PC-9 (cell line): Measurements from ENCODE around the gene RSF1. TPM values are rescaled to one million over a fixed set of nuclear protein-coding genes. Genes with fewer than 3 reads are reported as not detected.

Experiments used
- Bru-seq: library from RNA; stranded (reverse); fragments of 400-500 nt; gene quantifications from one replicate; lab custom pipeline; 2021; lab: Mats Ljungman, UMichigan
- BruChase-seq, 2 experiments: library from RNA; stranded (reverse); fragments of 400-500 nt; gene quantifications; one replicate each; lab custom pipeline; 2021; lab: Mats Ljungman, UMichigan
- BruUV-seq: library from RNA; stranded (reverse); fragments of 400-500 nt; replicated peaks from 2 replicates; lab custom pipeline; 2021; lab: Mats Ljungman, UMichigan
- CTCF ChIA-PET: fragments of 300-600 bp; sonication (Branson Sonifier 250); formaldehyde crosslinking; loops from one replicate; lab custom pipeline; 2022; ENCODE audit warnings: antibody characterized with exemption; lab: Charles Lee
- POLR2A ChIA-PET: fragments of 300-600 bp; sonication (Branson Sonifier 250); formaldehyde crosslinking; loops from one replicate; lab custom pipeline; 2022; ENCODE audit warnings: antibody characterized with exemption; ENCODE audit not compliant: unreplicated experiment; lab: Charles Lee
- DNase-seq, 2 experiments: peaks; one replicate each; pipeline versions ENCODE4 v3.0.0 to v3.0.0-alpha.2; 2015 to 2022; ENCODE audit warnings: mixed read lengths in 1 of 2
- H2AFZ ChIP-seq: fragments of 200-600 bp; sonication (generic); 2 replicates; pipeline ENCODE4 v1.8.1; 2017; ENCODE audit warnings: antibody characterized with exemption
- H3F3A ChIP-seq: fragments of 200-600 bp; sonication (generic); 2 replicates; pipeline ENCODE4 v1.8.1; 2017; ENCODE audit warnings: antibody characterized with exemption, mild to moderate bottlenecking, low read depth; ENCODE audit not compliant: insufficient read depth
- H3K27ac ChIP-seq: fragments of 200-600 bp; sonication (generic); 2 replicates; pipeline ENCODE4 v1.6.1; 2016; ENCODE audit warnings: mixed run types
- H3K27me3 ChIP-seq: fragments of 200-600 bp; sonication (generic); 2 replicates; pipeline ENCODE4 v1.6.1; 2016; ENCODE audit warnings: low read depth, mixed run types; ENCODE audit not compliant: insufficient read depth
- H3K36me3 ChIP-seq: fragments of 200-600 bp; sonication (generic); 2 replicates; pipeline ENCODE4 v1.6.1; 2016; ENCODE audit warnings: low read depth, mixed run types
- H3K4me1 ChIP-seq: fragments of 200-600 bp; sonication (generic); replicated peaks from 2 replicates; pipeline ENCODE4 v1.6.1; 2016; ENCODE audit warnings: mixed run types; ENCODE audit not compliant: insufficient read depth
- H3K4me2 ChIP-seq: fragments of 200-600 bp; sonication (generic); 2 replicates; pipeline ENCODE4 v1.6.1; 2017; ENCODE audit warnings: mixed run types
- H3K4me3 ChIP-seq: fragments of 200-600 bp; sonication (generic); 2 replicates; pipeline ENCODE4 v1.6.1; 2016; ENCODE audit warnings: mixed run types
- H3K79me2 ChIP-seq: fragments of 200-600 bp; sonication (generic); 2 replicates; pipeline ENCODE4 v1.6.1; 2017; ENCODE audit warnings: low read depth, mixed run types
- H3K9me2 ChIP-seq: fragments of 200-600 bp; sonication (generic); 2 replicates; pipeline ENCODE4 v1.8.1; 2017; ENCODE audit warnings: mild to moderate bottlenecking; ENCODE audit not compliant: insufficient read depth
- H3K9me3 ChIP-seq: fragments of 200-600 bp; sonication (generic); 2 replicates; pipeline ENCODE4 v1.8.1; 2016; ENCODE audit warnings: low read depth; ENCODE audit not compliant: insufficient read depth
- H4K20me1 ChIP-seq: fragments of 200-600 bp; sonication (generic); 2 replicates; pipeline ENCODE4 v1.8.1; 2017; ENCODE audit not compliant: insufficient read depth
- CTCF ChIP-seq: fragments of 200-600 bp; sonication (generic); conservative IDR thresholded peaks from 2 replicates; pipeline ENCODE4 v1.6.1; 2017; ENCODE audit warnings: mixed run types, antibody characterized with exemption, mild to moderate bottlenecking, moderate library complexity
- EZH2 ChIP-seq: fragments of 200-600 bp; sonication (generic); IDR thresholded peaks from 2 replicates; pipeline ENCODE4 v1.8.0; 2017; ENCODE audit warnings: antibody characterized with exemption, low read depth
- intact Hi-C: fragments of 100-400 bp; cut with micrococcal nuclease; formaldehyde crosslinking; loops from one replicate; pipeline ENCODE4 v1.10.0; 2022; ENCODE audit not compliant: unreplicated experiment
- long read RNA-seq: library from polyadenylated mRNA; stranded (forward); transcript quantifications from one replicate; pipeline ENCODE4 v2.0.0, GENCODE V29; 2022
- total RNA-seq: library from RNA; stranded (reverse); gene quantifications from 2 replicates; pipeline ENCODE4 v1.2.3, GENCODE V29; 2021

RSF1 gene
- 110 and 124 TPM in 2 replicates for total RNA-seq
- percentile 96 among the genes with signal in this experiment for Bru-seq, nascent RNA
- BruChase-seq, experiment 1, labeled RNA remaining after a 2-hour chase: percentile 90 among the genes with signal in this experiment
- percentile 86 among the genes with signal in this experiment for BruChase-seq, experiment 2, labeled RNA remaining after a 6-hour chase
- long read RNA-seq, full-length matches to known transcripts: 25 of 42 reads
- long read RNA-seq, partial matches to known transcripts: 2 of 42 reads
- long read RNA-seq, other reads (novel, unspliced or antisense): 15 of 42 reads

GRCh38 chr11:77820565-77821348, at the start of gene RSF1, which contains the start of gene AAMDC:
RSF1 (minus strand) TSS chr11:77820722; CDS start chr11:77820714, 8 bp downstream.
AAMDC (plus strand) TSS chr11:77821144; CDS start chr11:77842497, 21,353 bp downstream.
- no TSS peak for BruUV-seq
- Histone ChIP-seq H2AFZ (peak within 1 kb of the TSS; percentile 97), H3K27ac (peak within 1 kb of the TSS; percentile 55), H3K9me3 (0 out of 2 replicates have a peak, but pooled peaks cover 2% of the 10 kb centered on the region), H3K9me2 (no peaks in the 10 kb centered on the region), H4K20me1 (peaks cover 35% of the 10 kb centered on the region), H3K4me2 (peak within 1 kb of the TSS; percentile 99), H3K4me1 (peaks cover 38% of the 10 kb centered on the region), H3K4me3 (peak within 1 kb of the TSS; percentile 89), H3K36me3 (peaks cover 24% of the 10 kb centered on the region), H3K79me2 (peaks cover 46% of the 10 kb centered on the region), H3F3A (peaks cover 14% of the 10 kb centered on the region), H3K27me3 (no peaks in the 10 kb centered on the region)
- ChIA-PET CTCF (interaction anchor here (1.0 to 1.5 kb wide), 2 partner anchors 174 kb away, joined by 3 to 5 read pairs; partner anchors contain the start of gene INTS4), POLR2A (no interaction called here)
- intact Hi-C loops: loop anchor here (1.0 to 5.0 kb wide), 5 partner anchors 174 to 742 kb away; partner anchors contain the start of genes CLNS1A, INTS4, KCTD21 and USP35
- peak; percentile 97 to 99 for DNase-seq
- TF ChIP-seq CTCF: peak; percentile 85
- no peak for TF ChIP-seq EZH2

GRCh38 chr11:77868744-77869143, 48.2 kb upstream of the RSF1 start:
- no peak overlapping the region for H3K27ac ChIP-seq
- ChIA-PET CTCF (no interaction called here), POLR2A (no interaction called here)
- intact Hi-C loops: no loop called here
- H3K79me2 ChIP-seq: no peaks in the 10 kb centered on the region
- TF ChIP-seq CTCF (no peak), EZH2 (no peak)
- no peaks in the 10 kb centered on the region for H3K4me1 ChIP-seq
- no peak overlapping the region for H3K4me2 ChIP-seq
- no peak overlapping the region for H3K4me3 ChIP-seq
- no peaks in the 10 kb centered on the region for H4K20me1 ChIP-seq
- no peaks in the 10 kb centered on the region for H3K36me3 ChIP-seq
- no peak for DNase-seq
- H3K9me3 ChIP-seq: no peaks in the 10 kb centered on the region
- no peaks in the 10 kb centered on the region for H3F3A ChIP-seq
- H3K27me3 ChIP-seq: no peaks in the 10 kb centered on the region
- BruUV-seq: no TSS peak
- no peak overlapping the region for H2AFZ ChIP-seq
- H3K9me2 ChIP-seq: no peaks in the 10 kb centered on the region

- H2AFZ ChIP-seq: no peak overlapping the region
- TF ChIP-seq EZH2 (no peak), CTCF (no peak)
- BruUV-seq: no TSS peak
- no peak for DNase-seq
- no peak overlapping the region for H3K27ac ChIP-seq
- POLR2A ChIA-PET: no interaction called here
- no peaks in the 10 kb centered on the region for H3F3A ChIP-seq
- no peaks in the 10 kb centered on the region for H3K27me3 ChIP-seq
- H3K4me3 ChIP-seq: no peak overlapping the region
- no peaks in the 10 kb centered on the region for H3K4me1 ChIP-seq
- H3K9me2 ChIP-seq: no peaks in the 10 kb centered on the region
- no peaks in the 10 kb centered on the region for H3K79me2 ChIP-seq
- intact Hi-C loops: no loop called here
- H3K36me3 ChIP-seq: no peaks in the 10 kb centered on the region
- H3K4me2 ChIP-seq: no peak overlapping the region
- H4K20me1 ChIP-seq: no peaks in the 10 kb centered on the region
- H3K9me3 ChIP-seq: no peaks in the 10 kb centered on the region
- CTCF ChIA-PET: interaction anchor here (0.5 to 0.6 kb wide), 3 partner anchors 11 to 81 kb away, joined by 3 to 5 read pairs (median 4); no protein-coding TSS in a partner anchor
Measured at GRCh38 chr11:77866336-77866735, 45.8 kb upstream of the RSF1 start.
